Measurements from ENCODE around the gene LHX3.

The LHX3 gene

DNA sequence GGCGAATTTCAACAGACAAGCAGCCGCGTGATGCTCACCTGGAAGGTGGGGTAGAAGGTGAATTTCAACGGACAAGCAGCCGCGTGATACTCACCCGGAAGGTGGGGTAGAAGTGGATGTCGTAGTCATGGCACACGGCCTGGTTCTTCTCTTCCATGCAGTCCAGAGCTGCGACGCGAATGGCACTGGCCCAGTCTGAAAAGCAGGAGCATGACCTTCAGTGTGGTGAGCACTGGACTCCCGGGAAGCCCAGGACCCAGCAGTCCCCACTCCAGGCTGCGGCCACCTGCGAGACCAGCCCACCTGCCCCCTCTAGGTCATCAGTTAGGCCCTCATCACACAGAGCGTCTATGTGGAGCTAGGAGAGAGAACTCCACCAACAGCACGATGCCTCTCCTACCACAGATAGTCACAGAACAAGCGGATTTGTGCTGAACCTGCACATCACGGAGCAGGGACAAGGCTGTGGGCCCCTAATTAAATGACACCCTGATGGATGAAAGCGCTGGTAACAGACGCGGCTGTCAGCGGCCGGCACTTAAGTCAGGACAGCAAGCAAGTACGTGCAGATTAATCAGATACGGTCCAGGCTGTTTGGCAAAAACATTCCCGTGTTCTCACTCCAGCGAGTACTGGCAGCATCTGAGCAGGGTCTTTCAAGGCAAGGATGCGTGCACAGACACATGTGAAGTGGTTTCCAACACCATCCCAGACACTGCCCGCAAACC, 21.9 kb upstream of the LHX3 start:
- no peak for DNase-seq (ENCODE audit: low read depth in 2 of 2)

DNA sequence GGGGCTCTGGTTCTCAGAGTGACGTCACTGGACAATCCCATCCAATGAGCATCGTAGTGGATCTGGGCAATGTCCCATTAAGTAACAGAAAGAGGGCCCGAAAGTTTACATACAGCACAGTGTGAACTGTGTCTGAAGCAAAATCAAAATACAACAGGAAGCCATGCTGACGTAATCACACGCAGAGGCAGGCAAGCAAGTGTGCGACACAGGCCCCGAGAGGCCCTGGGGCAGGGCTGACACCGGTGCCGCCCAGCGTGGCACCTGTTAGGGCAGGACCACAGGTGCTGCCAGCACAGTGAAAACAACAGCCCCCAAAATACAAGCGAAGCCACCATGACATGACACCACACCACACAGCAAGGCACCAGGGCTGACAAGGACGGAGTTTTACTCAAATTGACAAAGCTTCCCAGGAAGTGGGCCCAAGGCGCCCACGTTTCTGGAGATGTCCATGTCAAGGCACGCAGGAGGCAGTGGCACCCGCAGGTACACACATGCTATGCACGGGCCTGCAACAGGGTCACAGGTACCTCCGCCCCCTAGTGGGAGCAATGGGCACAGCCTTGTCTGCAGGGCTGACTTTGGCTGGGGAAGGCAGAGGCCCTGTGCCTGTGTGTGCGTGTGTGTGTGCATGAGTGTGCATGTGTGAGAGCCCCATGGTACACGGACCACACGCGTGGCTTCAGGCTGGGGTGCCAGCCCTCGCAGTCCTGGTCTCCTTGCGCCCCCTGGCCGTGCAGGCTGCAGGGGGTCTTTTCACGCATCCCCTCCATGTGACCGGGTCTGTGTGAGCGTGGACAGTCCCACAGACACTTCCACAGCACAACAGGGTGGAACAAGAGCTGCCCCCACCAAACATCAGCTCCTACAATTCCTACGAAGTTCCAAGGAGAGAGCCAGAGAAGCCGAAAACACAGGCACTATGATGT, 21.1 kb upstream of the LHX3 start:
- DNase-seq (ENCODE audit: low read depth in 2 of 2) = peak; percentile 44 to 59

DNA sequence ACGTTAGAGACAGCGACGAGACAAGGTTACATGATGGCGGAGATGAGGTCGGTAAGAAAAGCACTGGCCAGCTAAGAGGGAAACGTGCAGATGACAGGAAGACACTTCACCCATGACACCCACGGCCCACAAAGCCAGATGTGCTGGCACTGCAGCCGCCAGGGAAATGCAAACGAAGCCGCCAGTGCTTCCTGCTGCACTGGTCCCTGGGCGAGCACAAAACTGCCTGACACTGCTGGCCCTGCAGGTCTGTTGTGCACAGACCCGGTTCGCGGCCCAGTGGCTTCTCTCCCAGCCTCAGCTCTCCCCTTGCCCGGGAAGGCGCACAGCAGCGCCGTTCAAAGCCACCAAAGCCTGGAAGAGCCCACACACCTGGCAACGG, 20.4 kb upstream of the LHX3 start:
- DNase-seq (ENCODE audit: low read depth in 2 of 2) = no peak

DNA sequence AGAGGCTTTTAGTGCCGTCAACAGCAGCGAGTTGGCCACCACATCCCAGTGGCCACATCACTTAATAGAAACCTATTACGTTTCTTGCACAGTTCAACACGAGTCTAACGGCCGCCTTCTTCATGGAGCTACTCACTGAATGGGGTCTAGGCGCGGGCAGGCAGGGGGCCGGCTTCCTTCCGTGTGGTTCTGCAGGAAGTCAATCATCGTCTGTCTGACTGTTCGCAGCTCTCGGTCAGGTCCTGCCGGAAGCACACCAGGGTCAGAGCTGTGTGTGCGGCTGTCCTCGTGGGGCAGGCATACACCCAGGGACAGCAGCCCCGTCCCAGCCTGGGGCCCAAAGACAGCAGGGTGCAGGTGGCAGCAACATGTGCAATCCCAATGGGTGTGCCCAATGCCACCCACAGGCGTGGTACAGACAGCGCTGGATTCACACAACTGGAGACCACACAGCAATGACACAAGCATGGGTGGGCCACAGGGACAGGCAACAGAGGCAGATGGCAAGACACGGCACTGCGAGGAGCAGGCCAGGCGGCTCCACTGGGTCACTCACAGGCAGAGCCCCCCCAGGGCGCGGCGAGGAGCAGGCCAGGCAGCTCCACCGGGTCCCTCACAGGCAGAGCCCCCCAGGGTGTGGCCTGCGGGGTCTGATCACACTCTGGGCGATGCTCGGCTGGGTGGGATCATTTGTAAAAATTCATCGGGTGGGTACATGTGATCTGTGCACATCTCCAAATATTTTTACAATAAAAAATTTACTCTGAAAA, 19.1 kb upstream of the LHX3 start:
- DNase-seq (ENCODE audit: low read depth in 2 of 2) = no peak

DNA sequence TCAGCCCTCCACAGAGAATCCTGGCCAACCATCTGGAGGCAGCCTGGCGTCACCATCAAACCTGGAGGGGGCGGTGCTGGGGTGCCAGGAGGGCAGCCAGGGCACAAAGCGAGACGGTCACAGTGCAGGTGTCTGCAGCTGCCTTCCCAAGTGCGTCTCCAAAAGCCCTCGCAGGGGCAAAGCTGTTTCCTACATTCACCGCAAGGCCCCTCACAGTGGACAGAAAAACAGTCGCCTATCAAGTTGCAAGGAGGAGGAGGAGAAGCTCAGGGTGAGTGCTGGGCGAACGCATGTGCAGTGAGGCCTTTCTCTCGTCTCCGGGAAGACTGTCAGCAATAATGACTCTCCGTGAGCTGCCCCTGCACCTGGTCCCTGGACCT, 18.0 kb upstream of the LHX3 start:
- no peak for DNase-seq (ENCODE audit: low read depth in 2 of 2)

DNA sequence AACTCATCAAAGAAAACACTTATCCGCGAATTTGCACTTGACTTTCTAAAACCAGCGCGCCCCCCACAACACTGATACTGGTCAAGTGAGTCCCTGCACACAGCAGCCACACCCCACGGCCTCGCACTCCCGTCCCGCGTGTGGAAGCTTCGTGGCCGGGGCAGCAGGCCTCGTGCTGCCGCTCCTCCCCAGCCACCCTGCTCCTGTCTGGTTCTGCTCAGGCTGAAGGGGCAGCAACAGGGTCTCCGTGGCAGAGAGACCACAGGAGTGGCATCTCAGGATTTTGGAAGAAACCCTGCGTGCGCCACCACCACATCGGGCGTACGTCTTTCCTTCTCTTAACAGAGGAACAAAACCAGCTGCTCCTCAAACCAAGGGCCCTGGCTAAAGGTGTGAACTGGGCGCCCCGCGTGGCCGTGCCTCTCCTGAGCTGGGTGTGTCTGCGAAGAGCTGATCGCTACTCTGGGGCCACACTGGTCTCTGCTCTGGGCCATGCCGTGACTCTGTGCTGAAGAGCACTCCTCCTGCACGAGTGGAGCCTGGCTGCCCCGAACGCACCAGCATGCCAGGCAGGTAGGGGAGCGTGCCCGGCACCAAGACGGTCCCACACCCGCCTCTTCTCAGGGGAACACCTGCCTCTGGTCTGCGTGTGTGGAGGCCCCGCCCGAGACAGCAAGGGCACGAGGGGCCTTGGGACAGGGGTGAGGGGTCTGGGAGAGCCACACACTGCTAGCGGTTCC, 17.4 kb upstream of the LHX3 start:
- no peak for DNase-seq (ENCODE audit: low read depth in 2 of 2)

DNA sequence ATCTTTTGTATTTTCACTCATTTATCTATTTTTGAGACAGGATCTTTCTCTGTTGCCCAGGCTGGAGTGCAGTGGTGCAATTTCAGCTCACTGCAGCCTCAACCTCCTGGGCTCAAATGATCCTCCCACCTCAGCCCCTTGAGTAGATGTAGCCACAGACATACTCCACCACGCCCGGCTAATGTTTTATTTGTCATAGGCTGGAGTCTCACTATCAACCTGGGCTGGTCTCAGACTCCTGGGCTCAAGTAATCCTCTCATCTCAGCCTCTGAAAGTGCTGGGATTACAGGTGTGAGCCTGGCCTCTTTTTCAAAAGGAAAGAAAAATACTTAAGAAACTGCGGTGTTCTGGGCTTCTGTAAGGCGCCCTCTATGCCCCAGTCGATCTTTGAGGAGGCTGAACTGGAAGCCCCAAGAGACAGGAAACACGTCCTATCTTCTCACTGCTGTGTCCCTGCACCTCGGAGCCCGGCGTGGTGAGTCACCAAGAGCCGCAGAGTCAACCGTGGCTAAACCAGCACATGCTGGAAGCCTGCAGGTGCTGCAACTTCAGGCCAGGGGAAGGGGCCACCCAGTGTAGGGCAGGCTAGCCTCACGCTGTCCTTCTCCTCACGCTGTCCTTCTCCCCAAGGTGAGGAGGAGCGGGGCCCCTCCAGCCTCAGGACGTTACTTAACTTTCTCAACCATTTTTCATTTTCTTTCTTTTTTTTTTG, 15.2 kb upstream of the LHX3 start:
- DNase-seq (ENCODE audit: low read depth in 2 of 2) = no peak

DNA sequence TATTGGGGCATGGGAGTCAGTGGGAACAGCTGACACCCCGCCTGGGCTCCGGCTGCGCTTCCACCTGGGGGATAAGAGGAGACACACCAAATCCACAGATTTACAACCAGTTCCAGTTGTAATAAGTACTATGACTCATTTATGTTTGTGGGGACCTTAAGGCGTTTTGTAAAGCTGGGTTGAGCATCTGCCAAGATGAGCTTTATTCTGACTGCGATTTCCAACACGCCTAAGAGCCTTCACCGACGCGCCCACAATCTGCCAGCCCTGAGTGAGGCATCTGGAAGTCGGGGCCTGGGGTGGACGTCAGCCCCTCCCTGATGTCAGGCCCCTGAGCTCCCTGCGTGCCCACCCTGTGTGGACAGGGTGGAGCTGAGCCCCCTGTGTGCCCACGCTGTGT, 14.3 kb upstream of the LHX3 start:
- no peak for DNase-seq (ENCODE audit: low read depth in 2 of 2)

DNA sequence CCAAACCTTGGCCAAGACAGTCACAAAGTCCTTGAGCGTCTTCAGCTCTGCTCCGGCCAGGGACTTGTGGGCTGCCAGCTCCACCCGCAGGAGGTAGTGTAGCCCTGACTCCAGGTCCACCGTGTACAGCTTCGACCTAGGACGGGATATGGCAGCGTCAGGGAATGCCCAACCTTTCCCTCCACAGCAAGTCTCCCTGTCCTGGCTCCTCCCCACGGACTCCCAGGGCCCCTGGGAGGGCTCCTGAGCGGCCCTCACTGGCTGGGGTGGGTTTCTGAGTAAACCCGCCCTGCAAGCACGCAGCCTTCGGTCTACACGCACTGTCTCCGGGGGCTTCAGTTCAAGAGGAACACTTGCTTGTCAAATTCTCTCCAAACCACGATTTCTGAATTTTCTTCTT, 13.7 kb upstream of the LHX3 start:
- no peak for DNase-seq (ENCODE audit: low read depth in 2 of 2)

DNA sequence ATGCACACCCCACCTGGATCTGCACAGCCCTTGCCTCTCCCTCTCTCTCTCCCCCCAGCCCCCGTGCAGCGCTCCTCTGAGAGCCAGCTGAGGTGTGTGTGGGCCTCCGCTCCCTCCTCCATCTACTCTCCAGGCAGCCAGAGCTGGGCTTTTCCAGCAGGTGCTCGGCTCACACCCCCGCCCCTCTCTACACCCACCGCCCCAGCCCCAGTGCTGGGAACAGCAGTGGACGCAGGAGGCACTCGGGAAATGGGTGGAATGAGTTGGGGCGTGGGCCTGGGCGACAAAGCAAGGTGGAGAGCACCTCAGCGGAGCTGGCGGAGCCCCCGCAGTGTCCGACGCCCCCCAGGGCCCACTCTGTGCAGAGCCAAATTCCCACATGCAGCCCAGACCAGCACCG, 13.3 kb upstream of the LHX3 start:
- DNase-seq (ENCODE audit: low read depth in 2 of 2) = no peak

DNA sequence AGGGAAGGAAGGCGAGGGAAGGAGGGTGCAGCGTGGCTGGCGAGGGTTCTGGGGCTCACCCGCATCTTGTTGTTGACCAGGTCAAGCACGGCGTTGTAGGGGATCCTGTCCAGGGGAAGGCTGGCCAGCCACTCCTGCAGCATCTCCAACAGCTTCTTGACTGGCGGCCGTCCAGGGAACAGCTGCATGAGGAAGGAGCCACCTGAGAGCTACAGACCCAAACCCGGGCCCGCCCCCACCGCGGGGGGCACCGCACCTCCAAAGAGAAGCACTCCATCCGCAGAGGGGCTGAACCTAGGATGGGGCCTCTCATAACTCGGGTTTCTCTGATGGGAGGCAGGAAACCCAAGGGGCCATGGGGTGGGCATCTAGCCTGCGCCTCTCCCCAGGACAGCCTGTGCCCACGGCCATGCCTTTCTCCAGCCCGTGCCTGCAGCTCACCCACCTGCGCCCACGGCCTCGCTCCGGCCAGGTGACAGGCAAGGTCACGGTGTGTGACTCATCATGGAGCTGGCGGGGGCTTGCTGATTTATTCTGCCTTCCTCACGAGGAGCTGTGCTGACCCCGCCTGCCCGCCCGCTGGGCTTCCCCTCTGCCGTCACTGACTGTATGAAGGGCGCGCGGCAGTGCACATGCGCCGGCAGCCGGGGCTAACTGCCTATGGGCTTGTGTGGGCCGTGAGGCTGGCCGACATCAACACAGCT, 11.8 kb upstream of the LHX3 start:
- no peak for DNase-seq (ENCODE audit: low read depth in 2 of 2)

DNA sequence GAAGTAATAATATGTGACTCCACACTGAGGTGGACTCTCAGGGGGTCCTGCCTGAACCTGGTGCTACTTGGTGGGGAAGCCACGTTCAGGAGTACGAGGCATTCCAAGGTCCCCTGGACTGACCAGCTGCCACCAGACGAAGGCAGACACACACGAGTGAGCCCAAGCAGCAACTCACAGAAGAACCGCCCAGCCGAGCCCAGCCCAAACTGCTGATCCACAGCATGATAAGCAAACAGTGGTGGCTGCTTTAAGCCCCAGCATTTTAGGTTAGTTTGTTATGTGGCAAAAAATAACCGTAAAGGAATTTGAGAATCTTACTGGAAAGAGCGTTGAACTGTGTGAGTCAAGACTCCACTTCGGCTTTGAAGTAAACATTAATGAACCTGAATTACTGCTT, 8.8 kb upstream of the LHX3 start:
- DNase-seq (ENCODE audit: low read depth in 2 of 2) = no peak

DNA sequence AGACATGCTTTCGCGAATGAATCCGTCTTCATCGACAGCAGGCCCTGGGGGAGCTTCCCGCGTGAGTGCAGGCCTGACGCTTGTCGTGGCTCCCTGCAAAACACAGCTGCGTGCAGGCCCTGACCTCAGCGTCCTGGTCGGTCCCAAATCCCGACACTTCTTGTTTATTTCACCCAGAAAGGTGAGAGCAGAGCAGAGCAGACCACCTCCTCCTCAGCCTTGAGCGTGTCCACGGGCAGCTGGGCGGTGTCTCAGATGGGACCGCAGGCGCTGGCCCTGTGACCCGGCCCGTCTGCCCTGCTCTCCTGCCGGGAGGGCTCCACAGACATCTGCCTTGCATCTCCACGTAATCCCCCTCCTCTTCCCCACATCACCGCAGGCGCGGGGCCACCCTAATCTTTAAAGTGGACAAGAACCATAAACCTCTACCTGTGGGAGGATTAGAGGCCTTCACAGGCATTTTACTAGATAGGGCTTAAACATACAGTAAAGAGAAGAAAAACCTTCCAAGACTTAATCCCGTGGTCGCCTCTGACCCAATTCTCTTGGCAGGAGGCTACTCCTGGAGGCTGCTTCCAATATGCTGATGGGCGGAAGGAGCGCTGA, 7.5 kb upstream of the LHX3 start:
- no peak for DNase-seq (ENCODE audit: low read depth in 2 of 2)

DNA sequence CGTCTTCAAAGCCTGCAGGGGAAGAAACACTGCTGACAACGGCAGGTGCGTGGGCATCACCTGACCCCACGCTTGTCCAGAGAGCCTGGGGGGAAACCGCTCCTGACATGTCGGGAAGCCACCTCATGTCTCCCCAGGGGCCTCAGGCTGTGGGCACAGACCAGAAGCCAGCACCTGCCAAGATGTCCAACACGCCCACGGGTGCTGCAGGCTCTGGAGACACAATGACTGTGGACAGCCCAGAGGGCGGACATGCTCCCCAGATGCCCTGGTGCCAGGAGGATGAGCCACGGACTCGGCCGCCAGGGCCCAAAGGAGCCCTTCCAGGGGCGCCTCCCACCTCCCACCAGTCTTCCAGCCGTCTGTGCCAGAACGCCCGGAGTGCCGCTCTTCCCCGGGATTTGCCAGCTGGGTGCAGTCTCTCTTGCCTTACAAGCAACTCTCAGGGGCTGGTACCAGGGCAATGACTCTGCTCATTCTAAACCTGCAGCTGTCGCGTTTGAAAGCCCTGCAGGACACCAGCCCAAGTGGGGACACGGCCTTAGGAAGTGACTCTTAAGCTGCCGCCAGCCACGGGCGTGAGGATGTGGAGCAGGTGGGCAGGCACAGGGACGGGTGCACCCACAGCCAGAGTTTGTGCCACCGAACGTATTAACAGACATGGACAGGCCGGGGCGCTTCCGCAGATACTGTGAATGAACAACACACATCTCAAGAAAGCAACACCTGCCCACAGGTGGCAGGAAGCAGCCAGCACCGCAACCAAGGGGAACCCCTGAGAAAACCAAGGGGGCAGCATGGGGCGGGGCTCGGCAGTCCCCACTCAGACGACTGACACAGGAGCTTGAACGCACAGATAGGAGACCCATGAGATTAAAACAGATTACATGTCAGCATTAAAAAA, 6.8 kb upstream of the LHX3 start:
- DNase-seq (ENCODE audit: low read depth in 2 of 2) = no peak

DNA sequence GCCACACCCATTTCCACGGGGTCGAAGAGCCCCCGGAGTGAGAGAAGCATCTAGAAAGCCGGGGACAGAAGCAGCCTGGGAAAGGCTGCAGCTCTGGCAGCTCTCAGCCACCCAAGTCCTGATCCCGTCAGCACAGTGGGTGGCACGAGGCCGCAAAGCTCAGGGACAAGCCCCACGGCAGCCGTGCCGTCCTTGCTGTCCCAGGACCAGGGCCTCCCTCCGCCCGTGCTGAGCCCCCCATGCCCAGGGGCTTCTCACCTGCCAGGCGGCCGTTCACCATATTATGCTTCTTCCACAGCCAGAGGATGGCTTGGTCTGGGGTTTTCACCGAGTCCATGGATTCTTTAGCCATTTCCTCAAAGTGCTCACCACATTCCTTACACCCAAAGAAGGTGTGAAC, 6.1 kb upstream of the LHX3 start:
- DNase-seq (ENCODE audit: low read depth in 2 of 2) = no peak

DNA sequence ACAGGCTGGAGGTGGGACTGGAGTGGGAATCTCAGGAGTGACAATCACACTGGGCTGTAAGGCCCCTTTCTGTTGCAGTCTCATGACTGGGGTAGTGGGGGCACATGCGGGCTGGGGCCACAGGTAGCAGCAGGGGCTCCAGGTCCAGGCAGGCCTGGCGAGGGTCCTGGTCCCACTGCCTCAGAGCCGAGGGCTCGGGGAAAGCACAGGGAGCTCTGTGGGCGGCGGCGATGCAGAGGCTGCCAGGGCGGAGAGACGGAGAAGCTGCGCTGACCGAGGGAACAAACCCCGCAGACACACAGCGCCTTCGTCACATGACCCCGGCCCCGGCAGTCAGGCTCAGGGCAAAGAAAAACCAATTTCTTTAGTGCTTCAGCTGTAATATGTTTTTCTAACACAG, 5.3 kb upstream of the LHX3 start:
- no peak for DNase-seq (ENCODE audit: low read depth in 2 of 2)

DNA sequence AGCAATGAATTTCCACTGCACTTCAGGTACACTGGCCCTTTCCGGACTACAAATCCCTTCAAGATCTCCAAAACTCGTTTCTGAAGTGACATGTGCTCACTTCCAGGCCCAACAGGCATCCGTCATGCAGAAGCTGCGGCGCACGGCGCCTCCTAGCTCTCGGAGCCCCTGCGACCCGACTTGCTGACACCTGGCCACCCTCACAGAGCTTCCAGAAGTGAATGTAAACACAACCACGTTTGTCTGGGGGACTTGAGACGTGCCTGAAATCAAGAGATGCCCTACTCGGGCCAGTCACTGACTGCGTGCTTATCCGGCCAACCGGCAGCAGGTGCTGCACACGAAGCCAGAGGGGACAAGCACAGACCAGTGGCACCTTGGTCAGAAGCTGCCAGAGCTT, 4.9 kb upstream of the LHX3 start:
- no peak for DNase-seq (ENCODE audit: low read depth in 2 of 2)

DNA sequence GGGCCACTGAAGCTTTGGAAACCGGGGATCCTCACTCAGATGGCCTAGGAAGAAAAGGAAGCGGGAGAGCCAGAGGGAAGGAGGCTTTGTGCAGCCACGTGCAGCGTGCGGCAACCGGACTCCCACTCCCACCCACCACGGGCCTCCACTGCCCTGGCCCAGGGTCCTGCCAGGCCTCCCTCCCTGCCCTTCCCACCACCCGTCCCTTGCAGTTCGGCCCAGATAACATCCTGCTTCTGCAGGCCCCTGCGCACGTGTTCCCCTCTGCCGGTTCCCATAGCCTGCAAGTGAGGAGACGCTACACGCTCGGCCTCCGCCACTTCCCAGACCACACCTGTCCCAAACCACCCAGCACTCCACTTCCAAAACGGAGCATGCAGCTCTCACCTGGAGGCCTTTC, 4.3 kb upstream of the LHX3 start:
- DNase-seq (ENCODE audit: low read depth in 2 of 2) = no peak

DNA sequence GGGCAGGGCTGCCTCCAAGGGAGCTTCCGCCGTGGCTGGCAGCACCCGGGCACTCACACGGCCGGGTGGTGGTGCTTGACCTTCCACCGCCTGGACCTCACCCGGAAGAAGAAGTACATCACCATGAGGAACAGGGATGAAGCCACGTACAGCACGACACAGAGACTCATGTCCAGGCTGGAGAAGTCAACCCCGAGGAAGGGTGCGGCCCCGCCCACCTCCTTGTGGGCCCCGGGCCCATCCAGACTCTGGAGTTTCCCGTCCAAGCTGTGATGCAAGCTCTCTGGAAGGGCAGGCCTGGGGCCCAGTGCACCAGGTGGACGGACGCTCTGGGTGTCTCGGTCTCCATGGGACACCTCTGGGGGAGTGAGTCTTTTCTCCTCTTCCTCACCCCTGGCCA, 3.7 kb upstream of the LHX3 start:
- DNase-seq (ENCODE audit: low read depth in 2 of 2) = no peak
